GM12878 (cell line): ENCODE data around the gene ADD2. TPM values are rescaled to one million over a fixed set of nuclear protein-coding genes. Genes with fewer than 3 reads are reported as not detected.

ENCODE experiments used
- ATAC-seq: fragments of 200-7000 bp; cut with Tn5 transposase; 3 replicates; pipeline ENCODE4 v1.9.1; 2020; ENCODE audit warnings: mild to moderate bottlenecking, moderate library complexity
- BruUV-seq: library from RNA; stranded (reverse); fragments of 400-500 nt; replicated peaks from 2 replicates; lab custom pipeline; 2021; lab: Mats Ljungman, UMichigan
- CTCF ChIA-PET: fragments of 300-600 bp; sonication (Branson Sonifier 250); formaldehyde crosslinking; extraction: SDS; loops from one replicate; lab custom pipeline; 2021; ENCODE audit warnings: inconsistent platforms; lab: Yijun Ruan, JAX
- POLR2A ChIA-PET: fragments of 350-600 bp; formaldehyde crosslinking; extraction: SDS; loops from one replicate; lab custom pipeline; 2021; ENCODE audit warnings: inconsistent platforms; lab: Charles Lee
- RAD21 ChIA-PET: fragments of 300-600 bp; sonication (Branson Sonifier 250); formaldehyde crosslinking; loops from one replicate; lab custom pipeline; 2023; ENCODE audit warnings: antibody characterized with exemption; ENCODE audit not compliant: unreplicated experiment; lab: Charles Lee
- SMC1A ChIA-PET: fragments of 300-600 bp; sonication (Branson Sonifier 250); formaldehyde crosslinking; loops from one replicate; lab custom pipeline; 2023; ENCODE audit not compliant: unreplicated experiment, uncharacterized antibody; lab: Charles Lee
- DNase-seq: peaks from one replicate; pipeline ENCODE4 v3.0.0-alpha.2; 2011; ENCODE audit warnings: low read depth, low spot score
- FAIRE-seq: peaks from 3 replicates; lab custom pipeline; 2011; peaks lifted over from hg19 to GRCh38; lab: Jason Lieb, UNC
- H2AFZ ChIP-seq: 2 replicates; pipeline ENCODE4 v1.6.0; 2011; ENCODE audit warnings: low read depth, low read length, control low read depth; ENCODE audit not compliant: control insufficient read depth
- H3K27ac ChIP-seq: 2 replicates; pipeline ENCODE4 v1.5.1; 2011; ENCODE audit warnings: control low read depth; ENCODE audit not compliant: control insufficient read depth, insufficient read depth
- H3K27me3 ChIP-seq, 2 experiments: replicated peaks in 1 of 2; 2 replicates each; pipeline versions ENCODE4 v1.6.0 to v1.6.1; 2011; ENCODE audit warnings: low read length in 1 of 2; ENCODE audit not compliant: control insufficient read depth in 2 of 2, insufficient read depth in 2 of 2
- H3K36me3 ChIP-seq, 2 experiments: 2 replicates each; pipeline ENCODE4 v1.5.1; 2011; ENCODE audit warnings: low read length in 1 of 2; ENCODE audit not compliant: control insufficient read depth in 2 of 2, insufficient read depth in 2 of 2
- H3K4me1 ChIP-seq: 2 replicates; pipeline ENCODE4 v1.6.1; 2011; ENCODE audit warnings: mild to moderate bottlenecking, low read length, moderate library complexity, mixed read lengths; ENCODE audit not compliant: control insufficient read depth, insufficient read depth
- H3K4me2 ChIP-seq: 2 replicates; pipeline ENCODE4 v1.6.0; 2011; ENCODE audit warnings: control low read depth; ENCODE audit not compliant: control insufficient read depth, insufficient read depth
- H3K4me3 ChIP-seq: fragments of 200-600 bp; sonication (generic); 2 replicates; pipeline ENCODE4 v1.5.1; 2016
- H3K79me2 ChIP-seq: 2 replicates; pipeline ENCODE4 v1.6.0; 2011; ENCODE audit warnings: low read length; ENCODE audit not compliant: control insufficient read depth, insufficient read depth
- H3K9ac ChIP-seq: 2 replicates; pipeline ENCODE4 v1.8.0; 2011; ENCODE audit warnings: low read length, control low read depth, mixed read lengths; ENCODE audit not compliant: control insufficient read depth, insufficient read depth
- H3K9me3 ChIP-seq: replicated peaks from 3 replicates; pipeline ENCODE4 v1.5.1; 2011; ENCODE audit warnings: mild to moderate bottlenecking, low read length; ENCODE audit not compliant: control insufficient read depth, insufficient read depth
- H4K20me1 ChIP-seq: 2 replicates; pipeline ENCODE4 v1.6.0; 2011; ENCODE audit not compliant: control insufficient read depth, insufficient read depth
- BRCA1 ChIP-seq: IDR thresholded peaks from 2 replicates; pipeline ENCODE4 v1.6.1; 2011; ENCODE audit warnings: low read depth, low read length, improper control_type of control experiment
- EP300 ChIP-seq, 2 experiments: fragments of 150-350 bp in 1 of 2; IDR thresholded peaks; 2 replicates each; pipeline ENCODE4 v1.6.1; 2011 to 2012; ENCODE audit warnings: low read depth in 2 of 2, low read length in 2 of 2, borderline replicate concordance in 1 of 2, improper control_type of control experiment in 1 of 2, inconsistent platforms in 1 of 2; ENCODE audit not compliant: control insufficient read depth in 1 of 2
- ETV6 ChIP-seq, 2 experiments: fragments of 450-650 bp in 1 of 2; IDR thresholded peaks in 1 of 2; conservative IDR thresholded peaks in 1 of 2; 2 replicates each; pipeline ENCODE4 v1.6.1; 2014; ENCODE audit warnings: antibody characterized with exemption in 1 of 2, borderline replicate concordance in 1 of 2, low read depth in 1 of 2, mild to moderate bottlenecking in 1 of 2, moderate library complexity in 1 of 2
- IRF3 ChIP-seq: fragments of 450-650 bp; IDR thresholded peaks from 2 replicates; pipeline ENCODE4 v1.6.1; 2014; ENCODE audit warnings: mild to moderate bottlenecking
- IRF4 ChIP-seq: IDR thresholded peaks from 2 replicates; pipeline ENCODE4 v1.6.1; 2011; ENCODE audit warnings: low read depth, low read length
- KLF5 ChIP-seq: fragments of 450-650 bp; IDR thresholded peaks from 2 replicates; pipeline ENCODE4 v1.6.1; 2014; ENCODE audit warnings: mild to moderate bottlenecking; ENCODE audit not compliant: partially characterized antibody
- NRF1 ChIP-seq: conservative IDR thresholded peaks from 2 replicates; pipeline ENCODE4 v1.6.1; 2011; ENCODE audit warnings: mild to moderate bottlenecking, low read depth, low read length, improper control_type of control experiment
- PAX8 ChIP-seq: fragments of 450-650 bp; IDR thresholded peaks from 2 replicates; pipeline ENCODE4 v1.6.1; 2017; ENCODE audit warnings: mild to moderate bottlenecking, moderate library complexity
- POLR2AphosphoS5 ChIP-seq: IDR thresholded peaks from 2 replicates; pipeline ENCODE4 v1.6.1; 2011; ENCODE audit warnings: mild to moderate bottlenecking, low read length, inconsistent platforms
- POU2F2 ChIP-seq: IDR thresholded peaks from 3 replicates; pipeline ENCODE4 v1.6.1; 2011; ENCODE audit warnings: low read depth, mild to moderate bottlenecking, low read length, borderline replicate concordance
- SRF ChIP-seq, 2 experiments: IDR thresholded peaks; 2 replicates each; pipeline ENCODE4 v1.6.1; 2011; ENCODE audit warnings: low read depth in 2 of 2, low read length in 2 of 2, mild to moderate bottlenecking in 1 of 2, moderate library complexity in 1 of 2
- TBL1XR1 ChIP-seq: IDR thresholded peaks from 2 replicates; pipeline ENCODE4 v1.6.1; 2012; ENCODE audit warnings: low read depth, low read length, improper control_type of control experiment
- TCF3 ChIP-seq: IDR thresholded peaks from 2 replicates; pipeline ENCODE4 v1.6.1; 2012; ENCODE audit warnings: low read depth, mild to moderate bottlenecking, low read length, borderline replicate concordance; ENCODE audit not compliant: insufficient read depth
- ZSCAN29 ChIP-seq: fragments of 450-650 bp; IDR thresholded peaks from 2 replicates; pipeline ENCODE4 v1.6.1; 2017; ENCODE audit warnings: mild to moderate bottlenecking, moderate library complexity
- WGBS: methylation state at CpG from one replicate; pipeline ENCODE4 v1.1.6; 2016; ENCODE audit warnings: low lambda C conversion rate; ENCODE audit not compliant: insufficient replicate concordance, insufficient coverage; ENCODE audit errors: missing lambda C conversion rate; 5-methylcytosine and 5-hydroxymethylcytosine counted together
- in situ Hi-C: fragments of 300-500 bp; cut with MboI; formaldehyde crosslinking; loops from 9 replicates; pipeline ENCODE4 v1.14.3; 2018; ENCODE audit warnings: mixed read lengths
- intact Hi-C: fragments of 100-400 bp; cut with micrococcal nuclease; formaldehyde crosslinking; loops from one replicate; pipeline ENCODE4 v1.14.2; 2022; ENCODE audit not compliant: unreplicated experiment
- polyA plus RNA-seq, 11 experiments: library from polyadenylated mRNA; depleted of rRNA in 4 of 11; unstranded in 6 of 11; stranded (reverse) in 5 of 11; fragments of >200 nt; fragmentation: Nextera tagmentation in 4 of 11; fragmentation: Illumina TruSeq in 1 of 11; extraction: Ambion mirVana in 4 of 11; extraction: Trizol in 1 of 11; gene quantifications; 1 replicate in 1 of 11; 2 replicates in 10 of 11; pipeline versions ENCODE4 v1.2.1 to v1.2.3, GENCODE V29; 2011 to 2016; ENCODE audit warnings: inconsistent platforms in 2 of 11, missing spikeins in 2 of 11, low read depth in 1 of 11
- total RNA-seq, 4 experiments: library from RNA; depleted of rRNA in 3 of 4; stranded (reverse); fragments of >200 nt in 3 of 4; fragmentation: Illumina TruSeq in 1 of 4; extraction: Trizol in 1 of 4; gene quantifications; 2 replicates each; pipeline versions ENCODE4 v1.2.1 to v1.2.3, GENCODE V29; 2013 to 2021

Gene ADD2
- total and polyA plus RNA-seq, 10 of the 15 experiments (the other 5 are each of a cell fraction or from before 2014, with no cell fraction given): 0.05 to 0.13 (median 0.08) TPM; not detected in 7

GRCh38 chr2:70775141-70775540, 7.1 kb upstream of the ADD2 start:
- H3K9ac ChIP-seq: no peak overlapping the region
- intact Hi-C loops: no loop called here
- DNase-seq: no peak
- in situ Hi-C loops: no loop called here
- ChIA-PET SMC1A (interaction anchor here (1.4 kb wide), 1 partner anchor 14 kb away, joined by 4 read pairs; no protein-coding TSS in a partner anchor), CTCF (interaction anchor here (0.6 kb wide), 2 partner anchors 510 to 717 kb away, joined by 3 to 4 read pairs; no protein-coding TSS in a partner anchor), RAD21 (no interaction called here), POLR2A (no interaction called here)
- no peak overlapping the region for H3K27ac ChIP-seq
- peaks cover 0 to 5% of the 10 kb centered on the region in 2 experiments; a peak in 1 of 4 replicates for H3K27me3 ChIP-seq
- no peak for ATAC-seq
- FAIRE-seq: no peak
- no peaks in the 10 kb centered on the region for H3K36me3 ChIP-seq
- H4K20me1 ChIP-seq: 0 out of 2 replicates have a peak, but pooled peaks cover 3% of the 10 kb centered on the region
- no peak overlapping the region for H2AFZ ChIP-seq
- no peak overlapping the region for H3K4me3 ChIP-seq
- TF ChIP-seq ZSCAN29 (no peak), IRF4 (no peak), SRF (IDR thresholded peaks at IDR 0.05; ENCODE audit: low read depth in 2 of 2, low read length in 2 of 2) (no peak), BRCA1 (no peak), ETV6 (conservative IDR thresholded peaks at IDR 0.05 in 1 of 2, IDR thresholded peaks at IDR 0.05 in 1 of 2; ENCODE audit: borderline replicate concordance in 1 of 2, low read depth in 1 of 2) (no peak), EP300 (IDR thresholded peaks at IDR 0.05; ENCODE audit: borderline replicate concordance in 1 of 2, control insufficient read depth in 1 of 2, low read depth in 2 of 2, low read length in 2 of 2) (no peak), TBL1XR1 (no peak), POLR2AphosphoS5 (no peak), NRF1 (no peak), IRF3 (no peak), PAX8 (no peak), TCF3 (no peak), KLF5 (no peak), POU2F2 (no peak)
- 16% methylated on average over 2 of the region's 2 CpGs for WGBS
- no peak overlapping the region for H3K4me2 ChIP-seq
- H3K79me2 ChIP-seq: no peaks in the 10 kb centered on the region
- no peaks in the 10 kb centered on the region for H3K4me1 ChIP-seq
- peaks cover 2% of the 10 kb centered on the region; the same call in 2 of the 3 replicates for H3K9me3 ChIP-seq
- BruUV-seq: no TSS peak
